Caco-2 (cell line): ENCODE measurements around the gene ZSCAN26. TPM values are rescaled to one million over a fixed set of nuclear protein-coding genes. Genes with fewer than 3 reads are reported as not detected.

Source experiments
- BruUV-seq: library from RNA; stranded (reverse); fragments of 400-500 nt; replicated peaks from 2 replicates; lab custom pipeline; 2021; lab: Mats Ljungman, UMichigan
- CTCF ChIA-PET: fragments of 300-600 bp; sonication (Branson Sonifier 250); formaldehyde crosslinking; loops from one replicate; lab custom pipeline; 2022; ENCODE audit warnings: antibody characterized with exemption; lab: Charles Lee
- POLR2A ChIA-PET: fragments of 300-600 bp; sonication (Branson Sonifier 250); formaldehyde crosslinking; loops from one replicate; lab custom pipeline; 2022; ENCODE audit warnings: antibody characterized with exemption; lab: Charles Lee
- DNase-seq, 2 experiments: peaks; one replicate each; pipeline versions ENCODE4 v3.0.0 to v3.0.0-alpha.2; 2020 to 2022
- H3K27me3 ChIP-seq: replicated peaks from 2 replicates; pipeline ENCODE4 v1.6.0; 2011; ENCODE audit warnings: low read length; ENCODE audit not compliant: control insufficient read depth, insufficient read depth
- H3K36me3 ChIP-seq: 2 replicates; pipeline ENCODE4 v1.5.1; 2011; ENCODE audit warnings: low read length; ENCODE audit not compliant: control insufficient read depth, insufficient read depth
- H3K4me1 ChIP-seq: fragments of 250-450 bp; sonication (Bioruptor Pico); 2 replicates; pipeline ENCODE4 v1.5.1; 2020; ENCODE audit warnings: mild to moderate bottlenecking
- H3K4me3 ChIP-seq: 2 replicates; pipeline ENCODE4 v1.5.1; 2011; ENCODE audit warnings: low read depth, mild to moderate bottlenecking, control low read depth, low read length
- H3K9me3 ChIP-seq: fragments of 250-450 bp; sonication (Bioruptor Pico); 2 replicates; pipeline ENCODE4 v1.5.1; 2020; ENCODE audit warnings: mild to moderate bottlenecking, moderate library complexity
- H3K27ac Mint-ChIP-seq: one replicate; pipeline ENCODE4 v1.8.0; 2022; ENCODE audit warnings: mixed read lengths; ENCODE audit not compliant: unreplicated experiment
- H3K27me3 Mint-ChIP-seq: one replicate; pipeline ENCODE4 v1.8.0; 2022; ENCODE audit warnings: mixed read lengths; ENCODE audit not compliant: insufficient read depth, unreplicated experiment
- H3K36me3 Mint-ChIP-seq: one replicate; pipeline ENCODE4 v1.8.0; 2022; ENCODE audit warnings: mild to moderate bottlenecking, mixed read lengths; ENCODE audit not compliant: insufficient read depth, unreplicated experiment
- H3K4me1 Mint-ChIP-seq: one replicate; pipeline ENCODE4 v1.8.0; 2022; ENCODE audit warnings: low read depth, mixed read lengths; ENCODE audit not compliant: unreplicated experiment
- H3K4me3 Mint-ChIP-seq: one replicate; pipeline ENCODE4 v1.8.0; 2022; ENCODE audit warnings: mild to moderate bottlenecking, moderate library complexity, mixed read lengths; ENCODE audit not compliant: unreplicated experiment
- H3K9me3 Mint-ChIP-seq: one replicate; pipeline ENCODE4 v1.8.0; 2022; ENCODE audit warnings: mixed read lengths; ENCODE audit not compliant: unreplicated experiment
- CTCF ChIP-seq, 2 experiments: fragments of 200-600 bp in 1 of 2; IDR thresholded peaks; 1 replicate in 1 of 2; 2 replicates in 1 of 2; pipeline versions ENCODE4 v1.5.1 to v1.8.0; 2011 to 2022; ENCODE audit warnings: antibody characterized with exemption in 1 of 2, control low read depth in 1 of 2, inconsistent platforms in 1 of 2, low read depth in 1 of 2, low read length in 1 of 2, mild to moderate bottlenecking in 1 of 2, moderate library complexity in 1 of 2; ENCODE audit not compliant: insufficient read depth in 1 of 2, severe bottlenecking in 1 of 2, unreplicated experiment in 1 of 2
- intact Hi-C: fragments of 100-400 bp; cut with micrococcal nuclease; formaldehyde crosslinking; loops from one replicate; pipeline ENCODE4 v1.10.0; 2022; ENCODE audit not compliant: unreplicated experiment
- total RNA-seq: library from RNA; stranded (reverse); gene quantifications from 2 replicates; pipeline ENCODE4 v1.2.3, GENCODE V29; 2022

The ZSCAN26 gene
- total RNA-seq, 1 experiment from 2014 or later, result 7.2 TPM

- Mint-ChIP-seq H3K4me3 (no peak overlapping the region), H3K36me3 (peaks cover 29% of the 10 kb centered on the region), H3K9me3 (no peaks in the 10 kb centered on the region), H3K27me3 (no peaks in the 10 kb centered on the region), H3K4me1 (peaks cover 8% of the 10 kb centered on the region), H3K27ac (no peak overlapping the region)
- peaks cover 4% of the 10 kb centered on the region; the same call in 1 of the 2 replicates for H3K4me1 ChIP-seq
- H3K4me3 ChIP-seq, result no peak overlapping the region
- no peak for DNase-seq
- POLR2A ChIA-PET, result no interaction called here
- no peak for TF ChIP-seq CTCF (IDR thresholded peaks at IDR 0.05; ENCODE audit: insufficient read depth in 1 of 2, low read depth in 1 of 2, low read length in 1 of 2, severe bottlenecking in 1 of 2, unreplicated experiment in 1 of 2)
- no peaks in the 10 kb centered on the region for H3K9me3 ChIP-seq
- intact Hi-C loops, result no loop called here
- no TSS peak for BruUV-seq
- CTCF ChIA-PET, result no interaction called here
- H3K27me3 ChIP-seq, result no peaks in the 10 kb centered on the region
- H3K36me3 ChIP-seq, result no peaks in the 10 kb centered on the region
Observed at GRCh38 chr6:28248916-28249315, 18.0 kb upstream of the ZSCAN26 start.

- H3K27ac Mint-ChIP-seq, result no peak overlapping the region
- H3K27me3 ChIP-seq, result no peaks in the 10 kb centered on the region
- H3K9me3 ChIP-seq, result no peaks in the 10 kb centered on the region
- DNase-seq, result no peak
- ChIA-PET CTCF (no interaction called here), POLR2A (no interaction called here)
- H3K4me1 ChIP-seq, result peaks cover 4% of the 10 kb centered on the region; the same call in 1 of the 2 replicates
- peak overlapping the region; percentile 71 for H3K4me3 ChIP-seq
- no peaks in the 10 kb centered on the region for H3K36me3 ChIP-seq
- no peak for TF ChIP-seq CTCF (IDR thresholded peaks at IDR 0.05; ENCODE audit: insufficient read depth in 1 of 2, low read depth in 1 of 2, low read length in 1 of 2, severe bottlenecking in 1 of 2, unreplicated experiment in 1 of 2)
- H3K9me3 Mint-ChIP-seq, result no peaks in the 10 kb centered on the region
- no peaks in the 10 kb centered on the region for H3K27me3 Mint-ChIP-seq
- no TSS peak for BruUV-seq
- H3K4me1 Mint-ChIP-seq, result peaks cover 8% of the 10 kb centered on the region
- peaks cover 28% of the 10 kb centered on the region for H3K36me3 Mint-ChIP-seq
- intact Hi-C loops, result no loop called here
- H3K4me3 Mint-ChIP-seq, result peak overlapping the region; percentile 95
Observed at GRCh38 chr6:28250747-28251146, 16.2 kb upstream of the ZSCAN26 start.

GRCh38 chr6:28251661-28252008 lies 15.3 kb upstream of the ZSCAN26 start:
- H3K27ac Mint-ChIP-seq, result peak overlapping the region; percentile 82
- intact Hi-C loops, result loop anchor here (1.0 kb wide), 5 partner anchors 16 to 132 kb away; partner anchors contain the start of genes PGBD1, ZSCAN26 and ZSCAN9

More at GRCh38 chr6:28251661-28252008, 15.3 kb upstream of the ZSCAN26 start:
- Mint-ChIP-seq H3K4me1 (peaks cover 8% of the 10 kb centered on the region), H3K9me3 (no peaks in the 10 kb centered on the region), H3K27me3 (no peaks in the 10 kb centered on the region), H3K36me3 (peaks cover 20% of the 10 kb centered on the region), H3K4me3 (peak overlapping the region; percentile 95)
- Histone ChIP-seq H3K9me3 (no peaks in the 10 kb centered on the region), H3K36me3 (no peaks in the 10 kb centered on the region), H3K4me1 (peaks cover 4% of the 10 kb centered on the region; the same call in 1 of the 2 replicates), H3K4me3 (peak overlapping the region; percentile 71), H3K27me3 (no peaks in the 10 kb centered on the region)
- ChIA-PET CTCF (interaction anchor here (1.0 kb wide), 2 partner anchors 104 to 147 kb away, joined by 5 read pairs; no protein-coding TSS in a partner anchor), POLR2A (interaction anchor here (1.0 to 1.2 kb wide), 2 partner anchors 15 to 132 kb away, joined by 3 to 7 read pairs; partner anchors contain the start of gene ZSCAN26)
- TSS peak; percentile 34 for BruUV-seq
- no peak for TF ChIP-seq CTCF (IDR thresholded peaks at IDR 0.05; ENCODE audit: insufficient read depth in 1 of 2, low read depth in 1 of 2, low read length in 1 of 2, severe bottlenecking in 1 of 2, unreplicated experiment in 1 of 2)
- DNase-seq, result peak in 1 of 2 experiments; percentile 25
